ENCODE results near the gene AHNAK2.
"Not testable (repeated sequence)": the region's sequence is repeated elsewhere in the genome, so short reads cannot be mapped to it uniquely, and the experiment has no call there.

AHNAK2 gene

DNA sequence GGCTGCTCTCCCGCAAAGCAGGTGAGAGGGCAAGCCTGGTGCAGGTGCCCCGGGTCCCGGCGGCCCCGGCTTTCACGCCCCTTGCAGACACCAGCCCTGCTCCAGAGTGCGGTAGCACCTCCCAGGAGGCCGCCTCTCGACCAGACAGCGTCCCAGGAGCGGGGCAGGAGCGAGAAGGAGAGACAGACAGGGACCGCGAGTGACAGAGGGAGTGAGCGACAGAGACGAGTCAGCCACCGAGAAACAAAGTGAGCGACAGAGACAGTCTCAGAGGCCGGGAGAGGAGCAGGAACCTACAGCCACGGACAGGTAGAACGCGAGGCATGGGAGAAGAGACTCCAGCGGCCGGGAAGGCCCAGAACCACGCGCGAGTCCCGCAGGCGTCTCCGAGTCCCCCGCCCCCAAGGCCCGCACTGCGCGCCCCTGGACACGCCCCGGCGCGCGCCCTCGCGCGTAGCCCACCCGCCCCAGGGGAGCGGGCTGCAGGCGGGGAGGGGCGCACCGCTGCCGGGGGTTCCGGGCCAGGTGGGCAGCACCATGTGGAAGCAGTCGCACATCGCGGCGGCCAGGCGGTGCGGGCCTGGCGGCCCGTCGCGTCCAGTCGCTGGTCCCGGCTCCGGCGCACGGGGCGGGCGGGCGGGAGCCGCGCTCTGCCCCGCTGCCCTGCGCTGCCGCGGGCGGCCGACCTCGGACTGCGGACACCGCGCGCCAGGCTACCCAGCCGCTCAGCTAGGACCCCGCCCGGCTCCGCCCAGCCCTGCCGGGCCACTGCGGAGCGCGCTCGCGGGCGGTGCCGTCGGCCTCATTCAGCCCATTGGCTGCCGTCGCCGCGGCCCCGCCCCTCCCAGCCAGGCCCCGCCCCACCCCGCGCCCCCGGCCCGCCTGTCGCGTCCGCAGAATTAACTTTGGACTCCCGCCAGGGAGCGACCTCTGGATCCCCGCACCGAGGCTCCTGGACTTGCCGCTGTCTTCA, at the start of gene AHNAK2:
Gene AHNAK2, minus strand, starts transcription at position 694 of the 973 bp plus-strand sequence. Its CDS starts 137 bp downstream, at position 557.
- peak; percentile 51 for DNase-seq (ENCODE audit: low read depth)

DNA sequence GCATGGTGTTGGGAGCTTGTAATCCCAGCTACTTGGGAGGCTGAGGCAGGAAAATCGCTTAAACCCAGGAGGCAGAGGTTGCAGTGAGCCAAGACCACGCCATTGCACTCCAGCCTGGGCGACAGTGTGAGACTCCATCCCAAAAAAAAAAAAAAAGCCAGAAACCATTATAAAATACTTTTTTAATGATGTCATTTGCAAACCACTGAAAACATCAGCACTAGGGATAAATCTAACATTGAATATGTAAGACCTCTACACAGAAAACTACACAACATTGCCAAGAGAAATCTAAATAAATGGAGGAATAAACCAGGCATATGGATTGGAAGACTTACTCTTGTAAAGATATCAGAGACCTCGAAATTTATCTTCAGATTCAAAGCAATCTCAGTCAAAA, 49.5 kb upstream of the AHNAK2 start:
- DNase-seq (ENCODE audit: low read depth) = not testable (repeated sequence)

DNA sequence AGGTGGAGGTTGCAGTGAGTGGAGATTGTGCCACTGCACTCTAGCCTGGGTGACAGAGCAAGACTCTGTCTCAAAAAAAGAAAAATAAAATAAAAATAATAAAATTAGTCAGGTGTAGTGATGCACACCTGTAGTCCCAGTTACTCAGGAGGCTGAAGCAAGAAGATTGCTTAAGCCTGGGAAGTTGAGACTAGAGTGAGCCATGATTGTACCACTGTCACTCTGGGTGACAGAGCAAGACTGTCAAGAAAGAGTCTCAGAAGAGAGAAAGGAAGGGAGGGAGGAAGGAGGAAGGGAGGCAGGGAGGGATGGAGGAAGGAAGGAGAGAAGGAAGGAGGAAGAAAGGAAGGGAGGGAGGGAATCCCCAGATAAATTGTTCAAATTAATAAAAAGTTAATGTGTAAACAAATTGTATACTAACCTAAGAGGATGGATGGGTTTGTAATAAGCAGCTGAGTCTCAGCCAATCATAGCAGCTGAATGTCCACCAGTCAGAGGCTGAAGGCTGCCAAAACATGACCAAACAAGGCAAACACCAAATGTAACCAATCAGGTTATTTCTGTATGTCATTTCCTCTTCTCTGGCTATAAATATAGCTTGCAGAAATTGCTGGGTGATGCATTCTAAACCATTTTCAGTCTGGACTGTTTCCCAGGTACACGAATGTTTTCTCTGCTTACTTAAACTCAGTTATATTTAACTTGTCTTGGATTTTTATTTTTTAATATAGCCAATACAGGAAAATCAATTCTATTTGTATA, 48.8 kb upstream of the AHNAK2 start:
- peak; percentile 29 for DNase-seq (ENCODE audit: low read depth)

DNA sequence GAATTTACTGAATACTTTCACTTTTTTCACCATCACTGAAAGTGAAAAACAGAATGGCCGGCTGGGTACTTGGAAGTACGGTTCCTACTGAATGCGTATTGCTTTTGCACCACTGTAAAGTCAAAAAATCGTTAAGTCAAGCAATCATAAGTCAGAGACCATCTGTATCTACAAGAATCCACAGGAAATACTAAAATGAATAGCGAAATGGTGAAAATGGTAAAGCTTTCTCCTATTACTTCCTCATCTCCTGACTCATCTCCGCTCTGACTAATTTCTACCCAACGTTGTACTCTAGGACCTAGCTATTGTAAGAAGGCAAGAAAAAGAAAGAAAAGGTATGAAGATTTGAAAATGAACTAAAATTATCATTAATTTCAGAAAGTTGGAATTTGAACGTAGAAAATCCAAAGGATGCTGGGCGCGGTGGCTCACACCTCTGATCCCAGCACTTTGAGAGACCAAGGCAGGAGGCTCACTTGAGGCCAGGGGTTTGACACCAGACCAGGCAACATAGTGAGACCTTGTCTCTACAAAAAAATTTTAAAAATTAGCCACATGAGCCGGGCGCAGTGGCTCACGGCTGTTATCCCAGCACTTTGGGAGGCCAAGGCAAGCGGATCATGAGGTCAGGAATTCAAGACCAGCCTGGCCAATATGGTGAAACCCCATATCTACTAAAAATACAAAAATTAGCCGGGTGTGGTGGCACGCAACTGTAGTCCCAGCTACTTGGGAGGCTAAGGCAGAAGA, 48.0 kb upstream of the AHNAK2 start:
- DNase-seq (ENCODE audit: low read depth) = no peak

DNA sequence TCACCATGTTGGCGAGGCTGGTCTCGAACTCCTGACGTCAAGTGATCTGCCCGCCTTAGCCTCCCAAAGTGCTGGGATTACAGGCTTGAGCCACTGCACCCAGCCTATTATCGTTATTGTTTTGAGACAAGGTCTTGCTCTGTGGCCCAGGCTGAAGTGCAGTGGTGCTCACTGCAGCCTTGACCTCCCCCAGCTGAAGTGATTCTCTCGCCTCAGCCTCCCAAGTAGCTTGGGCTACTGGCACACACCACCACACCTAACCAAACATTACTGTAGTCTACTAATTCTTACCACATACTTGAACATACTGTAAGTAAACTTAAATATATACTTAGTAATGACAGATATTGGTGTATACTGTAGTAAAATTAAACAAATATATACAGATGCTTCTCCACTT, 47.3 kb upstream of the AHNAK2 start:
- no peak for DNase-seq (ENCODE audit: low read depth)

DNA sequence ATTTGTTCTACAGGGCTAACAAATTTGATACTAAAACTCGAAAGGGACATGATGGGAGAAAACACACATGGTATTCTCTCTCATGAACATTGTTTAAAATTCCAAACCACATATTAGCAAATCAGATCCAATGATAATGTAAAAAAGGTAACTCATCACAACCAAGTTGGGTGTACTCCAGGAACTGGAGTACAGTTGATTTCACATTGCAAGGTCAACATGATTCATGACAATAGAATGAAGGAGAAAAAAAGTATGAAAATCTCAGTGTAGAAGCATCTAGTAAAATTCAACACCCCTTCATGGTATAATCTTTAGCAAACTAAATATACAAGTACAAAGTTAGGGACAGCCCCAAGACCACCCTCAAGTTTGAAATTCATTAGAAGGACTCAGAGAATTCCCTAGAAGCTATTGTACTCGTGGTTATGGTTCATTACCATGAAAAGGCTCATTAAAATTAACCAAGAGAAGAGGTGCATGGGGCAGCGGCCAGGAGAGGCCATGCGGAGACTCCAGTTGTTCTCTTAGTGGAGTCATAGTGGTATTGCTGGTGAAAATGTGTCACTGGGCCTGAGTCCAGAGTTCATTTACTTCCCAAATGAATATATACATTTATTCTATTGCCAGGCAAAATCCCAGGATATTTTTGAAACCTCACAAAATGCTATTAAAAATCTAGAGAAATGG, 45.8 kb upstream of the AHNAK2 start:
- DNase-seq (ENCODE audit: low read depth) = peak; percentile 29

DNA sequence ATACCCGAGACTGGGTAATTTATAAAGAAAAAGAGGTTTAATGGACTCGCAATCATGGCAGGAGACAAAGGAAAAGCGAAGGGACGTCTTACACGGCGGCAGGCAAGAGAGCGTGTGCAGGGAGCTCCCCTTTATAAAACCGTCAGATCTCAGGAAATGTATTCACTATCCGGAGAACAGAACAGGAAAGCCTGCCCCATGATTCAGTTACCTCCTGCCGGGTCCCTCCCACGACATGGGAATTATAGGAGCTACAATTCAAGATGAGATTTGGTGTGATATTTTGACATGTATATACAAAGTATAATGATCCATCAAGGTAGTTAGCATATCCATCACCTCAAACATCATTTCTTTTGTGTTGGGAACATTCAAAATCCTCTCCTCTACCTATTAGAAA, 45.0 kb upstream of the AHNAK2 start:
- DNase-seq (ENCODE audit: low read depth) = no peak

DNA sequence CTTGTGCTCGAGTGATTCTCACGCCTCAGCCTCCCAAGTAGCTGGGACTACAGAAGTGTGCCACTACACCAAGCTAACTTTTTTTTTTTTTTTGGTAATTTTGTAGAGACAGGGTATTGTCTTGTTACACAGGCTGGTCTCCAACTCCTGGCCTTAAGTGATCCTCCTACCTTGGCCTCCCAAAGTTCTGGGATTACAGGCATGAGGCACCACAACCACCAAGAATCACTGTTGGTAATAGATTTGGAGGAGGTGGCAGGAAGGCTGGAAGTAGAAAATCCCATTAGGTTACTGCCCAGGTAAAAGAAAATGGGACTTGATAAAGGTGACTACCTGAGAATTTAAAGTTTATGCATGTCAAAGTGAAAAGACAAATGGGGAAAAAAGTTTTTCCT, 44.1 kb upstream of the AHNAK2 start:
- DNase-seq (ENCODE audit: low read depth) = no peak

DNA sequence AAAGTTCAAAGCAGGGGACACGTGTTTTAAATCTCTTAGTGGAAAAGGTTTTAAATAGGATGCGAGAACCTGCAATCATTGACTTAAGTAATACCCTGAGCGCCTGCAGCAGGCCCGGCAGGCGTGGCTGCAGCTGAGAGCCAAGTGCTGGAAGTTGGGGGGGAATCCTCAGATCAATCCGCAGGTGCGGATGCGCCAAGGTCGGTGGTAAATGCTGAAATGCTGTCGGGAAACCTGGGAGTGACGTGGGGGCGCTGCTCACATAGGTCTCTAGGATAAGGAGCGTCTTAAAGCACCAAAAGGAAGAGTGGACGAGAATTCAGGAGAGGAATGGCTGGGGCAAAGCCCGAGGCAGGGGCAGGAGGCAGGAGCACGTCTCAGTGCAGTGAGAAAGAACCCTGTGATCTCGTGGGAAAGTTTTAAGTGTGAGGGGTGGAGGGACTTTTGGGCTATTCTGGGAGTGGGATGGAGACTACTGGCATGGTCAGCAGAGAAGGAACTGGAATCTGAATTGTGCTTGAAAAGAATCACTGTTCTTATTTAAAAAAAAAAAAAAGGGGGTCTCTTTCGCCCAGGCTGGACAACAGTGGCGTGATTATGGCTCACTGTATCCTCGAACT, 43.6 kb upstream of the AHNAK2 start:
- no peak for DNase-seq (ENCODE audit: low read depth)

DNA sequence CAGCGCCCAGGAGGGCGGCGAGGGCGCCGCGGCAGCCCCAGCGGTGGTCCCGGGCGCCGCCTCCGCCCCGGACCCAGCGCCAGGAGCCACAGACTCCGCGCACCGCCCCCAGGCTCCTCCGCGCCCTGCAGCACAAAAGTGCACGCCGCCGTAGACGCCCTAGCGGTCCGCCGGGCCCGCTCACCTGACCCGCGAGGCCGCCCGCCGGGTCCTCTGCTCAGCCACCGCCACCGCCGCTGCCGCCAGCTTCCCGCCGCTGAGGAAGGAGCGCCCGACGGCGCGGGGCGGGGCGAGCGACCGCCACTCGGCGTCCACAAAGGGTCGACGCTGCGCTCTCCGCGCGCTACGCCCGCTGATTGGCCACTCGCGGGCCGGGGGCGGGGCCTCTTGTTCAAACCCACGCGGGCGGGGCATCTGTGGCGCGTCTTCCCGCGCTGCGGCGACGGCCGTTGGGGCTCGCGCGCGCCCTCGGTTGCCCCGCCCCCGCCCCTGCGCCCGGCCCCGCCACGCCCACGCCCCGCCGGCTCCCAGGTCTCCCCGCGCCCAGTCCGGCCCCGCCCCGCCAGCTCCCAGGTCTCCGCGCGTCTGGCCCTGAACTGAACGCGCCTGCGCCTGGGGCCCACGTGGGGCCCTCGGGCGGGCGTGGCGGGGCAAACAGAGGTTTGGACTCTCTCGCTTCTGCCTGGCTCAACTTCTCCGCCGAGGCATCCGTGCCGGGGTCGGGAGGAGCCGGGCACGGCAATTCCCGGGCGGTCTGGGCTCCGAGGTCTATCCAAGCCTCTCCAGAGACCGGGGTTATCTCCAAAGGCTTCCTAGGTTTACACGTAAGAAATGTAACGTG, 42.9 kb upstream of the AHNAK2 start, which contains the start of gene CDCA4:
Gene CDCA4, minus strand, starts transcription at position 269 of the 841 bp plus-strand sequence. CDS start 9,154 bp downstream, outside the sequence.
- DNase-seq (ENCODE audit: low read depth) = peak; percentile 88

DNA sequence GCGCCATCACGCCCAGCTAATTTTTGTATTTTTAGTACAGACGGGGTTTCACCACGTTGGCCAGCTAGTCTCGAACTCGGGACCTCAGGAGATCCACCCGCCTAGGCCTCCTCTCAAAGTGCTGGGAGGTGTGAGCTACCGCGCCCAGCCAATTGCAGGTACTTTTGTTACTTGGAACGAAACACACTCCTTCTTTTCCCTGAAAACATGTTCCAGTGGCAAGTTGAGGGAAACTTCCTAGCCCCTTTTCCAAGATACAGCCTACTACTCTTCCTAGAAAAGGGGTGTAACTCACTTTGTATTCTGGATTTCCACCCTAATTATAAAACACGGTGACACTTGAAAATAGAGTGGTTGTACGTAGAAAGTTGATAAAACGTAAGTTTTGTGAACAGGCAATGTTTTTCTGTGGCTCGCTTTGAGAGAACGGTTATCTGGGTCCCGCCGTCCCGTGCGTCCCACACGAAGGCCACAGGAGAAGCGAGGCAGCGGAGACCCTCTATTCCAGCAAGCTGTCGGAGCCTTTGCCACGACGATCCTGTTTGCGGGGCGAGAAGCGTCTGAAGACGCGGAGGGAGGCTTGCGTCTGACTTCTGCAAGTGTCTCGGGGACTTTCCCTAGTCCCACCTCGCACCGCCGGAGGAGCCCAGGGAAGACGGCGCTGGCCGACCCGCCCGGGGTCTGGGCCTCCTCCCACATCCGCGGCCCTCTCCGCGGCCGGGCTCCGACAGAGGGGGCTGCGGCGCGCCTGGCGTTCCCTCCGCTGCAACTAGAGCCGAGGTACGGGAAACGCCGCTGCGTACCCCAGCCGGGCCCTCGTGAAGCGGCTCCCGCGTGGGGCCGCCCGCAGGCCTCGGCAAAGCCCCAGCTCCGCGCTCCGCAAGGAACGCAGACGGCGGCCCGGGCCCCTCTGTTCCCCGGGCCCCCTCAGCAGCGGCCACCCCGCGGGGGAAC, 42.0 kb upstream of the AHNAK2 start:
- DNase-seq (ENCODE audit: low read depth) = no peak

DNA sequence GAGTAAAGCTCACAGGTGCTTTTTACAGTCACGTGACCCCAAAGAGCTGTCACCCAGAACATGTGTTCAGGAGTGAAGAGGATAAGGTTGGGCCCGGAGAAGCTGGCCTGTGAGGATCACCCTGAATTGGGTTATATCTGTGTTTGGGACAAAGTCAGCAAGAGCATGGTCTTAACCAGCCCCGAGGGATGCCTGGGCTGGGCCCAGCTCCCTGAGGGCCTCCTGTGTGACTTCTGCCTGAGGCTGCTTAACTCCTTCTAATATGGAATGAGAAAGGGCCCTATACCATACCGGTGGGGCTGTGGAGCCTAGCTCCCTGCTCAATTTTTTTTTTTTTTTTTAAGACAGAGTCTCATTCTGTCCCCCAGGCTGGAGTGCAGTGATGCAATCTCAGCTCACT, 40.2 kb upstream of the AHNAK2 start:
- no peak for DNase-seq (ENCODE audit: low read depth)

DNA sequence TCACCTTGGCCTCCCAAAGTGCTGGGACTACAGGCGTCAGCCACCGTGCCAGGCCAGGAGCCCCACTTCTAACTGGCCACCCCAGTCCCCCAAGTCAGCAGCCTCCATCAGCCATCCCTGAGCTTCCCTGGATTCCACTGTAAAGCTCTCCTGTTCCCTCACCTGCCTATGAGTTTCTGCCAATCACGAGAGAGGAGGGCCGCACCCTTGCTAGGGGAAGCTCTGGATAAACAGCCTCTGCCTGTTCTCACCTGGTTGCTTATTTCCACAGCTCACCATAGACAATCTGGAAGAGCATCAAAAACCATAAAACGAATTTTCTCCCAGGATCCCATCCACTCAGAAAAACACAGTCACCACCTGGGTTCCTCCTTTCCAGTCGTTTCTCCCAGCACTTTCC, 37.7 kb upstream of the AHNAK2 start:
- DNase-seq (ENCODE audit: low read depth) = no peak

DNA sequence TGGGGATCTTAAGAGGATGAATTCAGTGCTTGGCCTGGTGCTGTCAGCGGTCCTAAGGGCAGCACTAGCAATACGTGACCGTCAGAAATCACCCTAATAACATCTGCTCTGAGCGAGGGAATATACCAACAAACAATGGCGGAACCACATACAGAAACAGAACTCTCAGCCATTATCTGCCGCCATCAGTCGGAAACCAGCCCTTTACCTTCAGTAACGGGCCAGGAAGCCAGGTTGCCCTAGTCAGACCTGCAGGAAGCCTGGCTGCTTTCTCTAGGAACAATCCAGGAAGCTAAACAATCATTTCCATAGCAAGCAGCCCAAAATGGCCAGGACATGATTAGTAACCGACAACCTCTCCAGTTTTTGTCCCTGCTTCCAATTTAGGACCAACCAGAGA, 37.1 kb upstream of the AHNAK2 start:
- DNase-seq (ENCODE audit: low read depth) = no peak

DNA sequence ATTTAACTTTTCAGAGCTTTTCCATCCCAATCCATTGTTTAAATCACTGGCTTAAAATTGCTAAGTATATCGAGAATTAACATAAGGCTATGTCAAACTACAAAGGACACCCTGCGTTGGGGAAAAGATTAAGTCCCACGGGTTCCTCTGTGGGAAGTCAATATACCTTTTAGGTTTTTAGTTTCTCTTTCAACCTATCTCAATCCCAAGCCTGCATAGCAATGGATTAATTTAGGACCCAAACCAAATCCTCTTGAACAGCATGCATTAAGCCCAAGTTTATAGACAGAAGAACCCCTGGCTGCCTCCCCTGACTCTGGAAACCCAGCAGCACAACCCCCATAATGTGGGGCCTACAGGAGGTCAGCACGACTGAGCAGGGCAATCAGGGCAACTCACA, 36.5 kb upstream of the AHNAK2 start:
- no peak for DNase-seq (ENCODE audit: low read depth)

DNA sequence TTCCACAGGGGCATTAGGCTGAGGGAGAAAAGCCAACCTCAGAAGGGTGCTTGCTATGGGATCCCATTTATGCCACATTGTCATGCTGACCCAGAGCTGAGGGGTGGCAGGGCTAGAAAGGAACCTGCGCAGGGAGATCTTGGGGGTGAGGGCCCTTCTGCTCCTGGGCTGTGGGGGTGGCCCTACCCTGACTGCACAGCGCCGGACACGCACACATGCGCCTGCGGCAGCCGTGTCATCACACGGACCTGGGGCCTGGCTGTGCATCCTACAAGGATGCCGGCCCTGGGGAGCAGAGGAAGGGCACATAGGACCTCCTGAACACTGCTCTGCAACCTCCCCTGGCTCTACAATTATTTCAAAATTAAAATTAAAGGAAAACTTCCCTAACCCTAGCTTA, 35.9 kb upstream of the AHNAK2 start:
- no peak for DNase-seq (ENCODE audit: low read depth)

DNA sequence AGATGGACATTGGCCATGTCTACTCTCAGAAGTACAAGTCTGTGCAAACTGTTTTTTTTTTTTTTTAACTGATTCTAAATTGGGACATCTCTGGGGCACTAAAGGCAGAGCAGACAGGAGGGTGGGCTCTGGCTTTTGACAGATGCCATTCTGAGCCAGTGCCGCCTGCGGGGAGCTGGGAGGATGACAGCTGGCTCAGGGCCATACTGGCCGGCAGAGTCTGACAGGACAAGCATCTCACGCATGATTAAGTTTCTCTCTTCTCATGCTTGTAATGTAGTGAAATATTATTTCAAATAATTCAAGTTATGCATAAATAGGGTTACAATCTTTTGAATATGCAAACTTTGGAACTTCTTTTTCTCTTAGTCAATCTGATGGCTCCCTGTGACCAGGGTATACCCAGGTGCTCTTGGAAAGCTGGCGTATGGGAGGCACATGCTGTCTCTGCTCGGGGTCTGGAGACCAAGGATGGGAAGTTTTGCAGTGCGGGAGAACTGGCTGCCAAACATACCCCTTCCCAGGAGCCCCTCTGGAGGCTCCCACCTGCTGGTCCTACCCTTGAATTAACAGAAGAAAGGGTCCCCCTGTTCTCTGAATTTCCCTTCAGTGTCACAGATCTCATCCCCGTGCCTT, 35.1 kb upstream of the AHNAK2 start:
- DNase-seq (ENCODE audit: low read depth) = no peak

DNA sequence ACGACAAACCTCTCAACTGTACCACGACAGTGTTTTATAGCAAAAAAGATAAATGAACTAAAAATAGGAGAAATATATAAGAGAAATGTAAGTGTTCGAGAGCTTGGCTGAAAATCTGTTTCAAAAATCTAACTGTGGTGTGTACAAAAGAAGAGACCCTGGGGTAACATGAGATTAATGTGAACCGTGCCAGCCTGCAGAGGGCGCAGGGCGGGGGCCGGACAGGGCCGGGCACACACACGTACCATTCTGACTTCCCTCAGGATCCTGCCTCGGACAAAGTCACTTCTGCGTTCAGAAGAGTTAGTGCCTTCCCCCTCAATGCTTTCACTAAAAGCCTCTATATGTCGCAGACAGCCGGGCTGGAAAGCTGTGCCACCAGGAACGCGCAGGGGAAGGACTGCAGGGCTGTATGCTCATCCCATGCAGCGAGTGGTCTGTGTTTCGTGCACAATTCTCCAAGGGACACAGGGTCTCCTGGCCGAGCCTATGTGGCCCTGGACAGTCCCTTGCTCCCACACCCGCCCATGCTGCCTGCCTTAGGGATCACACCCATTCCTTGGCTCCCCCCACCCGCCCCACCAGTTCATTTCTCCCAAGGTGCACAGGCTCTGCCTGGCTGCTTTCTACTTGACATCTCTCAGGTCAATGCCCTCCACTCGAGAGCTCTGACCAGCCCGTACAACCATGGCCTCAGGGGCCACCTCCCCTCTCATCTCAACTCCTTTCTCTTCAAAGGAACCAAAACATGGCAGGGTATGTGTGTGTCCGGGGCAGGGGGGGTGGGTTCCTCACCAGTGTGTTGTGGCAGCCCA, 34.2 kb upstream of the AHNAK2 start:
- DNase-seq (ENCODE audit: low read depth) = no peak
